ENCODE measurements around the gene UTP14C.

GRCh38 chr13:51997186-51997585, 27.3 kb upstream of the UTP14C start:
- no peak for TF ChIP-seq CTCF (IDR thresholded peaks at IDR 0.05; ENCODE audit: low read depth, low read length)
- TF ChIP-seq POLR2A (IDR thresholded peaks at IDR 0.05; ENCODE audit: extremely low read depth, insufficient read length): no peak
- no peak for TF ChIP-seq MAX (IDR thresholded peaks at IDR 0.05; ENCODE audit: low read depth, low read length)

All from NB4 (cell line).